ENCODE data around the gene PRRC1. TPM values are rescaled to one million over a fixed set of nuclear protein-coding genes. Genes with fewer than 3 reads are reported as not detected.
A peak's percentile ranks its signal among the peaks of the same experiment; 100 is the strongest.
"Not testable (repeated sequence)": the region's sequence is repeated elsewhere in the genome, so short reads cannot be mapped to it uniquely, and the experiment has no call there.

PRRC1 gene
- total and polyA plus RNA-seq, 5 donors from 2014 or later = 33.5 to 42.6 (median 36.7) TPM

- no peak for ATAC-seq (ENCODE audit: low read depth in 2 of 2)
- DNase-seq = no peak
- Histone ChIP-seq H3K27me3 (ENCODE audit: control insufficient read depth, insufficient read depth, low read length) (no peaks in the 10 kb centered on the region), H3K4me1 (ENCODE audit: control insufficient read depth, insufficient read depth, low read length, poor library complexity, severe bottlenecking) (no peaks in the 10 kb centered on the region), H3K27ac (ENCODE audit: insufficient read depth, low read length, poor library complexity, severe bottlenecking) (no peak overlapping the region), H3K9me3 (ENCODE audit: control insufficient read depth in 2 of 2, low read length in 2 of 2) (no peaks in the 10 kb centered on the region), H3K36me3 (ENCODE audit: control insufficient read depth, insufficient read depth, low read length) (no peaks in the 10 kb centered on the region), H3K4me3 (ENCODE audit: low read depth, low read length) (no peak overlapping the region)
- Mint-ChIP-seq H3K4me3 (no peak overlapping the region), H3K27ac (no peak overlapping the region), H3K9me3 (no peaks in the 10 kb centered on the region), H3K36me3 (peaks cover 4% of the 10 kb centered on the region), H3K4me1 (peaks cover 0 to 1% (median 0%) of the 10 kb centered on the region in 4 donors), H3K27me3 (no peaks in the 10 kb centered on the region)
Observed at GRCh38 chr5:127562252-127562651, 44.8 kb downstream of the PRRC1 start.

- Histone ChIP-seq H3K4me1 (ENCODE audit: control insufficient read depth, insufficient read depth, low read length, poor library complexity, severe bottlenecking) (no peaks in the 10 kb centered on the region), H3K27ac (ENCODE audit: insufficient read depth, low read length, poor library complexity, severe bottlenecking) (no peak overlapping the region), H3K36me3 (ENCODE audit: control insufficient read depth, insufficient read depth, low read length) (no peaks in the 10 kb centered on the region), H3K4me3 (ENCODE audit: low read depth, low read length) (no peak overlapping the region), H3K9me3 (ENCODE audit: control insufficient read depth in 2 of 2, low read length in 2 of 2) (no peaks in the 10 kb centered on the region), H3K27me3 (ENCODE audit: control insufficient read depth, insufficient read depth, low read length) (peaks cover 3% of the 10 kb centered on the region)
- Mint-ChIP-seq H3K4me3 (no peak overlapping the region), H3K36me3 (peaks cover 4% of the 10 kb centered on the region), H3K27ac (no peak overlapping the region), H3K27me3 (no peaks in the 10 kb centered on the region), H3K9me3 (peaks cover 0 to 2% (median 0%) of the 10 kb centered on the region in 7 donors), H3K4me1 (peaks cover 0 to 6% (median 2%) of the 10 kb centered on the region in 4 donors)
- DNase-seq (no peak), ATAC-seq (ENCODE audit: low read depth in 2 of 2) (no peak)
Observed at GRCh38 chr5:127563136-127563535, 45.7 kb downstream of the PRRC1 start.

GRCh38 chr5:127564002-127564769, 46.7 kb downstream of the PRRC1 start:
- Mint-ChIP-seq H3K36me3 (no peaks in the 10 kb centered on the region), H3K27me3 (no peaks in the 10 kb centered on the region), H3K27ac (no peak overlapping the region), H3K4me1 (peaks cover 0 to 7% (median 3%) of the 10 kb centered on the region in 4 donors), H3K9me3 (peaks cover 0 to 3% (median 0%) of the 10 kb centered on the region in 7 donors), H3K4me3 (no peak overlapping the region)
- H3K4me1 ChIP-seq (ENCODE audit: control insufficient read depth, insufficient read depth, low read length, poor library complexity, severe bottlenecking) = no peaks in the 10 kb centered on the region
- H3K27me3 ChIP-seq (ENCODE audit: control insufficient read depth, insufficient read depth, low read length) = peaks cover 3% of the 10 kb centered on the region
- H3K4me3 ChIP-seq (ENCODE audit: low read depth, low read length) = no peak overlapping the region
- no peak overlapping the region for H3K27ac ChIP-seq (ENCODE audit: insufficient read depth, low read length, poor library complexity, severe bottlenecking)
- peak; percentile 69 to 74 for ATAC-seq (ENCODE audit: low read depth in 2 of 2)
- DNase-seq = peak; percentile 25 to 67 (median 51)
- H3K36me3 ChIP-seq (ENCODE audit: control insufficient read depth, insufficient read depth, low read length) = no peaks in the 10 kb centered on the region
- H3K9me3 ChIP-seq (ENCODE audit: control insufficient read depth in 2 of 2, low read length in 2 of 2) = no peaks in the 10 kb centered on the region

GRCh38 chr5:127565586-127566270, 48.3 kb downstream of the PRRC1 start:
- ATAC-seq (ENCODE audit: low read depth in 2 of 2) = no peak
- peaks cover 0 to 3% (median 0%) of the 10 kb centered on the region in 7 donors for H3K9me3 Mint-ChIP-seq
- Histone ChIP-seq H3K4me3 (ENCODE audit: low read depth, low read length) (no peak overlapping the region), H3K27ac (ENCODE audit: insufficient read depth, low read length, poor library complexity, severe bottlenecking) (no peak overlapping the region), H3K9me3 (ENCODE audit: control insufficient read depth in 2 of 2, low read length in 2 of 2) (no peaks in the 10 kb centered on the region), H3K36me3 (ENCODE audit: control insufficient read depth, insufficient read depth, low read length) (no peaks in the 10 kb centered on the region), H3K4me1 (ENCODE audit: control insufficient read depth, insufficient read depth, low read length, poor library complexity, severe bottlenecking) (no peaks in the 10 kb centered on the region), H3K27me3 (ENCODE audit: control insufficient read depth, insufficient read depth, low read length) (peaks cover 3% of the 10 kb centered on the region)
- no peak overlapping the region for H3K4me3 Mint-ChIP-seq
- H3K27ac Mint-ChIP-seq = no peak overlapping the region
- peaks cover 0 to 7% (median 3%) of the 10 kb centered on the region in 4 donors for H3K4me1 Mint-ChIP-seq
- no peaks in the 10 kb centered on the region for H3K36me3 Mint-ChIP-seq
- DNase-seq = no peak
- no peaks in the 10 kb centered on the region for H3K27me3 Mint-ChIP-seq

- H3K27me3 ChIP-seq (ENCODE audit: control insufficient read depth, insufficient read depth, low read length) = peaks cover 3% of the 10 kb centered on the region
- ATAC-seq (ENCODE audit: low read depth in 2 of 2) (no peak), DNase-seq (no peak)
- H3K36me3 ChIP-seq (ENCODE audit: control insufficient read depth, insufficient read depth, low read length) = no peaks in the 10 kb centered on the region
- no peak overlapping the region for H3K4me3 ChIP-seq (ENCODE audit: low read depth, low read length)
- H3K4me3 Mint-ChIP-seq = no peak overlapping the region
- H3K4me1 Mint-ChIP-seq = peaks cover 0 to 7% (median 3%) of the 10 kb centered on the region in 4 donors
- H3K9me3 ChIP-seq (ENCODE audit: control insufficient read depth in 2 of 2, low read length in 2 of 2) = no peaks in the 10 kb centered on the region
- H3K36me3 Mint-ChIP-seq = no peaks in the 10 kb centered on the region
- no peak overlapping the region for H3K27ac ChIP-seq (ENCODE audit: insufficient read depth, low read length, poor library complexity, severe bottlenecking)
- no peak overlapping the region for H3K27ac Mint-ChIP-seq
- H3K27me3 Mint-ChIP-seq = peaks cover 12% of the 10 kb centered on the region
- peaks cover 0 to 3% (median 0%) of the 10 kb centered on the region in 7 donors for H3K9me3 Mint-ChIP-seq
- H3K4me1 ChIP-seq (ENCODE audit: control insufficient read depth, insufficient read depth, low read length, poor library complexity, severe bottlenecking) = no peaks in the 10 kb centered on the region
Observed at GRCh38 chr5:127567026-127567768, 49.8 kb downstream of the PRRC1 start.

- no peak for DNase-seq
- no peak overlapping the region for H3K4me3 ChIP-seq (ENCODE audit: low read depth, low read length)
- Mint-ChIP-seq H3K4me1 (peaks cover 0 to 7% (median 3%) of the 10 kb centered on the region in 4 donors), H3K4me3 (peak overlapping the region in 1 of 4 donors; percentile 61), H3K27ac (no peak overlapping the region), H3K36me3 (no peaks in the 10 kb centered on the region), H3K27me3 (peaks cover 12% of the 10 kb centered on the region), H3K9me3 (peaks cover 0 to 3% (median 0%) of the 10 kb centered on the region in 7 donors)
- H3K36me3 ChIP-seq (ENCODE audit: control insufficient read depth, insufficient read depth, low read length) = no peaks in the 10 kb centered on the region
- H3K27me3 ChIP-seq (ENCODE audit: control insufficient read depth, insufficient read depth, low read length) = peaks cover 4% of the 10 kb centered on the region
- H3K4me1 ChIP-seq (ENCODE audit: control insufficient read depth, insufficient read depth, low read length, poor library complexity, severe bottlenecking) = no peaks in the 10 kb centered on the region
- H3K27ac ChIP-seq (ENCODE audit: insufficient read depth, low read length, poor library complexity, severe bottlenecking) = no peak overlapping the region
- no peaks in the 10 kb centered on the region for H3K9me3 ChIP-seq (ENCODE audit: control insufficient read depth in 2 of 2, low read length in 2 of 2)
- no peak for ATAC-seq (ENCODE audit: low read depth in 2 of 2)
Observed at GRCh38 chr5:127568166-127568565, 50.7 kb downstream of the PRRC1 start.

- not testable (repeated sequence) for H3K27me3 ChIP-seq (ENCODE audit: control insufficient read depth, insufficient read depth, low read length); H3K9me3 ChIP-seq (ENCODE audit: control insufficient read depth in 2 of 2, low read length in 2 of 2); H3K4me3 Mint-ChIP-seq; H3K27ac ChIP-seq (ENCODE audit: insufficient read depth, low read length, poor library complexity, severe bottlenecking); ATAC-seq (ENCODE audit: low read depth in 2 of 2); H3K27ac Mint-ChIP-seq; H3K4me1 Mint-ChIP-seq; H3K36me3 ChIP-seq (ENCODE audit: control insufficient read depth, insufficient read depth, low read length); H3K4me1 ChIP-seq (ENCODE audit: control insufficient read depth, insufficient read depth, low read length, poor library complexity, severe bottlenecking); H3K9me3 Mint-ChIP-seq; H3K4me3 ChIP-seq (ENCODE audit: low read depth, low read length); H3K36me3 Mint-ChIP-seq; DNase-seq
- H3K27me3 Mint-ChIP-seq = peaks cover 22% of the 10 kb centered on the region
Observed at GRCh38 chr5:127569471-127569870, 52.0 kb downstream of the PRRC1 start.

All from CD4-positive, CD25-positive, alpha-beta regulatory T cell (primary cell).